Amygdala (tissue), 56 donors: ENCODE results near the gene VIM.
"Not testable (repeated sequence)": the region's sequence is repeated elsewhere in the genome, so short reads cannot be mapped to it uniquely, and the experiment has no call there.

Experiments
- DNase-seq, 56 donors: peaks; one replicate each; lab custom pipeline; 2025; lab: John Stamatoyannopoulos, UW

VIM gene

GRCh38 chr10:17250736-17251135, 22.7 kb downstream of the VIM start:
- DNase-seq, result no peak

DNA sequence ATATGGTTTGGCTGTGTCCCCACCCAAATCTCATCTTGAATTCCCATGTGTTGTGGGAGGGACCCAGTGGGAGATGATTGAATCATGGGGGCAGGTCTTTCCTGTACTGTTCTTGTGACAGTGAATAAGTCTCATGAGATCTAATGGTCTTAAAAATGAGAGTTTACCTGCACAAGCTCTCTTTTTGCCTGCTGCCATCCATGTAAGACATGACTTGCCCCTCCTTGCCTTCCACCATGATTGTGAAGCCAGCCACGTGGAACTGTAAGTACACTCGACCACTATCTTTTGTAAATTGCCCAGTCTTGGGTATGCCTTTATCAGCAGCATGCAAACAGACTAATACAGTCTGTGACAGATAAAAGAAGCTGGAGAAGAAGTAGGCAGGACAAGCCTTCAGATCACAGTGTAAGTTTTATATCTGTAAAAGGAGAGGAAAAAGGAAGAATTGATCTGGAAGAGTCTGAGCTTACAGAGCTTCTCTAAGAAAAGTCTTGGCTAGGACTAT, 26.6 kb downstream of the VIM start:
- DNase-seq, result not testable (repeated sequence)

GRCh38 chr10:17255512-17255911, 27.5 kb downstream of the VIM start:
- no peak for DNase-seq

- DNase-seq, result no peak
Measured at GRCh38 chr10:17256051-17256450, 28.0 kb downstream of the VIM start.

- no peak for DNase-seq
Measured at GRCh38 chr10:17256627-17257026, 28.6 kb downstream of the VIM start.

DNA sequence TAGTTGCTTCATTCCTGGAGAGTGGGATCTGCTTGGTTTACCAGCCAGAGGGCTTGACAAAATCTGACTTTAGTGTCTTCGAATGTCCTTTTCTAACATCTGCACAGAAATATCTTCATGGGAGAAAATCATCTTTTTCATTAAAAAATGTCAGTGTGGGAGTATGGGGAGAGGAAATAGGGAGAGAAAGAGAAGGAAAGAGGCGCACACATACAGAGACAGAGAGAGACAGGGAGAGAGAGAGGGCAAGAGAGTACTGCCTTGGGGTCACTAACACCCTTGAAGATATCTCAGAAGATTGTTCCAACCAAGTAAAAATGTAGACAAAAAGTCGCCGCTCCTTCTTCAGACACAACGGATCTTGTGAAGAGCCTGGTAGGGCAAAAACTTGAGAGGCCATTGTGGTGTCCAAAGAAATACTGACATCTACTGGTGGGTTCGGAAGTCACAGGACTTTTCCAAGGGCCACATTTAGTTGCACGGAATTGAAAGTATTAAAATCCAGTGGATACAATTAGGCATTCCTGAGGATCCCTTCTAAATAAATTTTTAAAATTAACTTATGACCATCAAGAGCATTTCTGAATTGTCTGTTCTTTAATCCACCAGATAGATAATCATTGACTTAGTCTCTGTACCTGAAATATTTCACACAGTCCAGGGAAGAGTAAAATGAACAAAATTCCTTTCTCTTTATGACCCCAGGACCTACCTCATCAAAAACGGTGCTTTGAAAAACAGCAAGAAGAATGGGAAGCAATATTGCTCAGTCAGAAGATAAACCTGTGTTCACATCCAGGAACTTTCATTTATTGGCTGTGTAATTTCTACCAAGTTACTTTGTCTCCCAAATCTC, 29.7 kb downstream of the VIM start:
- peak in 32 of 56 donors; percentile 2 to 70 (median 12) for DNase-seq

GRCh38 chr10:17262502-17262901, 34.5 kb downstream of the VIM start:
- no peak for DNase-seq

DNA sequence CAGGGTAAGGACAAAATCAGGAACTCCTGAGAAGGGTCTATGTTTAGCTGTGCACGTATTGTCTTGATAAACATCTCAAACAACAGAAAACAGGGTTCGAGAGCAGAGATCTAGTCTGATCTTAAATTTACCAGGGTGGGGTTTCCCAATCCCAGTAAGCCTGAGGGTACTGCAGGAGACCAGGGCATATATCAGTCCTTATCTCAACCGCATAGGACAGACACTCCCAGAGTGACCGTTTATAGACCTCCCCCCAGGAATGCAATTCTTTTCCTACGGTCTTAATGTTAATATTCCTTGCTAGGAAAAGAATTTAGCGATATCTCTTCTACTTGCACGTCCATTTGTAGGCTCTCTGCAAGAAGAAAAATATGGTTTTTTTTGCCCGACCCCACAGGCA, 35.5 kb downstream of the VIM start:
- no peak for DNase-seq

DNA sequence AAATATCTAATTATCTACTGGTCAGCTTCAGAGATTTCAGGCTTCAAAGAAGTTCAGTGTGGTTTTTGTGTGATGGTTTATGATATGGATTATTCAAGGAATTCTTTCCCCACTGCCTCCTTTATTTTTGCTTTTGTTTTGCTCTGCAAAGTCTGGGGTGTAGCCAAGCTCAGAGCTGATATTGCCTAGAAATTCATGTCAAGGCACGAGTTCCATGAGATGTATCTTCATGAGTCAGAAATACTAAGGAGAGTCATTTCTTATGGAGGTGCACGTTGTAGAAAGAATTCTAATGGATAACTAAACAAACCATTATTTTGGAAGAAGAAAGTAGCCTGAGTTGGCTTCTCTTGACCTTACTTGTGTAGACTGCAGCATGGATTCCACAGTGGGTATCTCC, 37.4 kb downstream of the VIM start:
- no peak for DNase-seq

DNA sequence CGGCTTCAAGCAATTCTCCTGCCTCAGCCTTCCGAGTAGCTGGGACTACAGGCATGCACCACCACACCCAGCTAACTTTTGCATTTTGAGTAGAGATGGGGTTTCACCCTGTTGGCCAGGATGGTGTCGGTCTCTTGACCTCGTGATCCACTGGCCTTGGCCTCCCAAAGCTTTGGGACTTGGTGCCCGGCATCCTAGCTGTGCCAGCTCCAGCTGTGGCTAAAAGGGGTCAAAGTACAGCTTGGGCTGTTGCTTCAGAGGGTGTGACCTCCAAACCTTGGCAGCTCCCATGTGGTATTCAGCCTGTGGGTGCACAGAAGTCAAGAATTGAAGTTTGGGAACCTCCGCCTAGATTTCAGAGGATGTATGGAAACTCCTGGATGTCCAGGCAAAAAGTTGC, 38.5 kb downstream of the VIM start:
- DNase-seq, result not testable (repeated sequence)

- DNase-seq, result no peak
Measured at GRCh38 chr10:17272648-17273047, 44.6 kb downstream of the VIM start.

DNA sequence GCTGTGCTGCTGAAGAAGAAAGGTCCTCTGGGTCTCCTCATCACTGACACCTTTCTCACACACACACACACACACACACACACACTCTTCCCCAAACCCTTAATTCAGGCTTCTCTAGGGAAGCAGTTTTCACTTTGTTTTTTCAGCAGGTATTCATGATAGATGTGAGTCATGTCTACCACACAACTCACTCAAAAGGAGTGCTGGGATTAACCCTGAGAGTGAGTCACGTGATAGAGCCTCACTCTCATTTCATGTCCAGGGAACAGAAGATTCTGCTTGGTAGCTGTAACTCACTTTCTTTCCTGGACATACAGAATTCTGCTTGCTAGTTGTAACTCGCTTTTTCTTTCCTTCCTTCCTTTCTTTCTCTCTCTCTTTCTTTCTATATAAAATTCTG, 45.4 kb downstream of the VIM start:
- DNase-seq, result no peak

DNA sequence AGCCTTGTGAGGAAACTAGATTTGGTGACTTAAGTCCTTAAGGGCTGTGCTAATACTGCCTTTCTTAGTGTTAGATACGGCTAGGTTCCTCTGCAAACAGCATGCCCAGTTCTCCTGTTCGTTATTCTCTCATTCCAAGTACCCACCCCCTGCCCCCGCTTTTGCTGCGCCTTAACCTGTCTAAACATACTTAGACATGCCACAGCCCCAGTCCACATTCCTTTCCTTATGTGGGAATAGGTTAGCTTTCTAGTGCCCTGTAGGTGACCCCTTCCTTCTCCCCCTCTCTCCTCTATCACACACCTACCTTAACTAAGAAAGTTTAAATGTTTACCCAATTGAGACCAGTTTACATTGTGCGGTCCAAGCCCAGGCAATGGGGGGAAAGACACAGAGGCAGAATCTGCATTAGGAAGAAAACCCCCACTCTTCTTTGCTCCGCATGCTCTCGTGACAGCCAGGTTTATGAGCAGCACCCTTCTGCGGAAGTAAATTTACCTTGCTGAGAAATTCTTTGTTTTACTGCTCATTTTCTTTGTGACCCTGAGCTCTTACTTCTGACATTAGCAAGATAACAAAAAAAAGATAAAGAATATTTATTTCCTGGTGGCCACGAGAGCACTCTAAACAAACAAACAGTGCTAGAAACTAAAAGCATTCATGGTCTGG, 48.8 kb downstream of the VIM start:
- DNase-seq, result no peak

- DNase-seq, result no peak
Measured at GRCh38 chr10:17278607-17279240, 50.7 kb downstream of the VIM start.

GRCh38 chr10:17282311-17282710, 54.3 kb downstream of the VIM start:
- no peak for DNase-seq

DNA sequence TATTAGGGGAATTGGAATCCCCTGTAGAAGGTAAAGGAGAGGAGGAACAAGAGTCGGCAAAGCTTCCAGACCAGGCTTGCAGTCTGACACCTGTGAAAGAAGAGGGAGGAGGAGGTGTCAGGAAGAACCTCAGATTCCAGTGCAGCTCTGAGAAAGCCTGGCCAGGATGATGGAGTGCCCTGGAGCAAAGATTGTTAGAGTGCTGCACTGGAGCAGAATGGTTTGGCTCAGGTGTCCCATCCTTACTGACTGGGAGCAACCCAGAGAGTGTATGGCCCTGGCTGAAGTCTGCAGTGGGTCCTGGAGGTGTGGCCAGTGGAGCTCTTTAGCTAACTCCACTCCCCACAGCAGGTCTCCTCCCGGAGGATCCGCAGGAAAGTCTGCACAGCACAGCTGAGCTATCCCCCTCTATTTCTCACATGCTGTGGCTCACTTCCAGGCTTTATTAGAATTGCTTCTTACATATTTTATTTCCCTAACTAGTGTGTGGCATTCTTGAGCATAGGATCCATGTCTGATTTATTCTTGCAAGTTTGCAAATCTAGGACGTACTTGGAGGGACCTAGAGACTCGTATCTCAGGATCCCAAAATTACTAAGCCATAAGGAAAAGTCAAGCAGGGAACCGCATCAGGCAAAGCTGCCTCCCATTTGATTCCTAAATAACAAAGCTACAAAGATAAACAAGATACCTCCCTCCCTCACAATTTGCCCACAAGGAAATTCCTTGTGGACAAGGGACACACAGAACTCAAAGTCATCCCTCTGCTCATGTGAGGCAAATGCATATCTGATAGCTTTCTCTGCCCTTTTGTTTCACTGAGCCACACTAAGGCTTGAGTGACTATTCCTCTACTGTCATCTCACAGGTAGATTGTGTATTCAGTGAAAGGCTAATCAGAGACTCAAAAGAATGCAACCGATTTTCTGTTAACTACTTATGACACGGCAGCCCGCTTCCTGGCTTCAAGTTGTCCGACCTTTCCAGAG, 58.8 kb downstream of the VIM start:
- DNase-seq, result no peak
